MCF 10A (cell line): Measurements from ENCODE around the gene P2RX1. TPM values are rescaled to one million over a fixed set of nuclear protein-coding genes. Genes with fewer than 3 reads are reported as not detected.

ENCODE experiments used
- BruUV-seq: library from RNA; stranded (reverse); fragments of 400-500 nt; replicated peaks from 2 replicates; lab custom pipeline; 2021; lab: Mats Ljungman, UMichigan
- CTCF ChIA-PET: fragments of 300-600 bp; sonication (Branson Sonifier 250); formaldehyde crosslinking; extraction: SDS; loops from one replicate; lab custom pipeline; 2021; ENCODE audit warnings: antibody characterized with exemption, inconsistent platforms; lab: Yijun Ruan, JAX
- POLR2A ChIA-PET: fragments of 300-600, 350-650 bp; sonication (Branson Sonifier 250); formaldehyde crosslinking; extraction: SDS; loops from one replicate; lab custom pipeline; 2020; ENCODE audit warnings: antibody characterized with exemption, inconsistent platforms; lab: Yijun Ruan, JAX
- DNase-seq: peaks from one replicate; pipeline ENCODE4 v3.0.0-alpha.2; 2018; ENCODE audit not compliant: unreplicated experiment
- H3K27ac Mint-ChIP-seq: one replicate; pipeline ENCODE4 v1.8.0; 2022; ENCODE audit warnings: mild to moderate bottlenecking, low read depth, mixed read lengths; ENCODE audit not compliant: unreplicated experiment
- H3K27me3 Mint-ChIP-seq: one replicate; pipeline ENCODE4 v1.8.0; 2022; ENCODE audit warnings: mixed read lengths; ENCODE audit not compliant: insufficient read depth, unreplicated experiment
- H3K36me3 Mint-ChIP-seq: one replicate; pipeline ENCODE4 v1.8.0; 2022; ENCODE audit warnings: mild to moderate bottlenecking, moderate library complexity, mixed read lengths; ENCODE audit not compliant: insufficient read depth, unreplicated experiment
- H3K4me1 Mint-ChIP-seq: one replicate; pipeline ENCODE4 v1.8.0; 2022; ENCODE audit warnings: mixed read lengths; ENCODE audit not compliant: insufficient read depth, unreplicated experiment
- H3K4me3 Mint-ChIP-seq: one replicate; pipeline ENCODE4 v1.8.0; 2022; ENCODE audit warnings: mild to moderate bottlenecking, moderate library complexity, mixed read lengths; ENCODE audit not compliant: unreplicated experiment
- H3K9me3 Mint-ChIP-seq: one replicate; pipeline ENCODE4 v1.8.0; 2022; ENCODE audit warnings: mixed read lengths; ENCODE audit not compliant: unreplicated experiment
- intact Hi-C: fragments of 100-400 bp; cut with micrococcal nuclease; formaldehyde crosslinking; loops from 2 replicates; pipeline ENCODE4 v1.14.1; 2022
- total RNA-seq: library from RNA; stranded (reverse); gene quantifications from 2 replicates; pipeline ENCODE4 v1.2.3, GENCODE V29; 2022
- TF ChIP-seq, protein P1 (sequence below): fragments of 200-600 bp; IDR thresholded peaks from one replicate; pipeline ENCODE4 v1.8.0; 2022; ENCODE audit warnings: antibody characterized with exemption, mild to moderate bottlenecking; ENCODE audit not compliant: unreplicated experiment

P2RX1 gene
- total RNA-seq, 1 experiment from 2014 or later, result not detected

DNA sequence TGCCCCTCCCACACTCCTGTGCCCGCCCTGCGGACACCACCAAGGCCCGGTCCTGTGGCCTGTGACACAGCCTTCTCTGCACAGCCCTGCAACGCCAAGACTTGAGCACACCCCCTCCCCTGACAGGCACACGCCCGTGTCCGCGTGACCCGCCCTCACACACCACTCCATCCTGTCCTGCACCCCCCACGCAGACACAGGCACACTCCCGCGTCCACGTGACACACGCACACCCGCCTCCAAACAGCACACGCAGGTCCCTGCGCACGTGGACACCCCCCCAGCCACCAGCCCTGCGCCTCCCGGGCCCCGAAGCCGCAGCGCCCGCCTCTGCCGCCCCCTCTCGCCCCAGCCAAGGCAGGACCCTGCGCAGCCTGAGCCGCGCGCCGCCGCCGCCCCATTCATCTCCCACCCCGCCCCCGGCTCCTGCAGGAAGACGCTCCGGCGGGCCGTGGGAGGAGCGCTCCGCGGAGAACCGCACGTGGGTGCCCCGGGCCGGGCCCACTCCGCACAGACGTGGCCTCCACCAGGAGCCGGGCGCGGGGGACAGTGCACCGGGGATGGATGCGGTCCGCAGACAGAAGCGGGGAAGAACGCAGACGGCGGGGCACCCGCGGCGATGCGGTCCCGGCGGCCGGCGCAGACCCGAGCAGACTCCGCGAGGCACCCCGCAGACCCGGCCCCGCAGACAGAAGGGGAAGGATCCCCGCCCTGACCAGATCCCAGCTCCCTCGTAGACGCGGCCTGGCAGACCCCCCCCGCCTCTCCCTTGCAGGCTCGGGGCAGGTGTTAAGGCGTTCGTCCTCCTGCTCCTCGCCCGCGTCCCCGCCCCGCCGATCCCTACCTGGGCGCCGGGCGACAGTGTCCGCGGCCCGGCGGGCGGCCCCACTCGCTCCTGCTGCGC is 23.9 kb downstream of the P2RX1 start:
- Mint-ChIP-seq H3K27me3 (no peaks in the 10 kb centered on the region), H3K9me3 (no peaks in the 10 kb centered on the region), H3K4me1 (peaks cover 46% of the 10 kb centered on the region), H3K4me3 (peak overlapping the region; percentile 72), H3K36me3 (peaks cover 10% of the 10 kb centered on the region), H3K27ac (no peak overlapping the region)
- intact Hi-C loops, result no loop called here
- BruUV-seq, result no TSS peak
- CTCF ChIA-PET, result interaction anchor here (3.0 kb wide), 1 partner anchor 21 kb away, joined by 20 read pairs; no protein-coding TSS in a partner anchor
- POLR2A ChIA-PET, result interaction anchor here (0.6 to 1.9 kb wide), 4 partner anchors 9 to 665 kb away, joined by 3 to 4 read pairs (median 3); partner anchors contain the start of gene HASPIN
- DNase-seq, result peak; percentile 54
- TF ChIP-seq, protein P1, sequence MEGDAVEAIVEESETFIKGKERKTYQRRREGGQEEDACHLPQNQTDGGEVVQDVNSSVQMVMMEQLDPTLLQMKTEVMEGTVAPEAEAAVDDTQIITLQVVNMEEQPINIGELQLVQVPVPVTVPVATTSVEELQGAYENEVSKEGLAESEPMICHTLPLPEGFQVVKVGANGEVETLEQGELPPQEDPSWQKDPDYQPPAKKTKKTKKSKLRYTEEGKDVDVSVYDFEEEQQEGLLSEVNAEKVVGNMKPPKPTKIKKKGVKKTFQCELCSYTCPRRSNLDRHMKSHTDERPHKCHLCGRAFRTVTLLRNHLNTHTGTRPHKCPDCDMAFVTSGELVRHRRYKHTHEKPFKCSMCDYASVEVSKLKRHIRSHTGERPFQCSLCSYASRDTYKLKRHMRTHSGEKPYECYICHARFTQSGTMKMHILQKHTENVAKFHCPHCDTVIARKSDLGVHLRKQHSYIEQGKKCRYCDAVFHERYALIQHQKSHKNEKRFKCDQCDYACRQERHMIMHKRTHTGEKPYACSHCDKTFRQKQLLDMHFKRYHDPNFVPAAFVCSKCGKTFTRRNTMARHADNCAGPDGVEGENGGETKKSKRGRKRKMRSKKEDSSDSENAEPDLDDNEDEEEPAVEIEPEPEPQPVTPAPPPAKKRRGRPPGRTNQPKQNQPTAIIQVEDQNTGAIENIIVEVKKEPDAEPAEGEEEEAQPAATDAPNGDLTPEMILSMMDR, result no peak

DNA sequence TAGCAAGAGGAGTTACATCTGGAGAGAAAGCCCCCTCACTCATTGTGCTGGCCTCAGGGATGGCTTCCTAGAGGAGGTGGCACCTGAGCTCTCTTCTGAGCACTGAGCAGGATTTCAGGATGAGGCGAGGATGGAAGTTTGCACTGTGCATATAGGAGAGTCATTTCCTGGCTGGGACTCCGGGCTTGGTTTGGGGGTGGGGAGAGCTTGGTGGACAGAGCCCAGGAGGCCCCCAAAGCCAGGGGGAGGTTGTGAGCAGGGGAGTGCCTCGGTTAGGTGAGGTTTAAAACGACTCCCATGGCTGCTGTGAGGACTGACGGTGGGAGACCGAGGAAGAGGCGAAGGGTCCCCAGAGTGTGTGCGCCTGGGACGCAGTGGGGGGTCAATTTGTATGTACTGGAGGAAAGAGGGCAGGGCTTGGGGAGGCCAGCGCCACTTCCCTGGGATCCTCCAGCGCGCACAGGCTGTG is 24.6 kb downstream of the P2RX1 start:
- no peaks in the 10 kb centered on the region for H3K9me3 Mint-ChIP-seq
- POLR2A ChIA-PET, result interaction anchor here (1.9 kb wide), 1 partner anchor 10 kb away, joined by 4 read pairs; no protein-coding TSS in a partner anchor
- no TSS peak for BruUV-seq
- intact Hi-C loops, result no loop called here
- no peaks in the 10 kb centered on the region for H3K27me3 Mint-ChIP-seq
- TF ChIP-seq, protein P1, result no peak
- H3K4me1 Mint-ChIP-seq, result peaks cover 51% of the 10 kb centered on the region
- no peak overlapping the region for H3K27ac Mint-ChIP-seq
- peak overlapping the region; percentile 72 for H3K4me3 Mint-ChIP-seq
- no peak for DNase-seq
- peaks cover 12% of the 10 kb centered on the region for H3K36me3 Mint-ChIP-seq
- CTCF ChIA-PET, result no interaction called here

GRCh38 chr17:3890878-3891219 is 25.4 kb downstream of the P2RX1 start:
- Mint-ChIP-seq H3K27ac (no peak overlapping the region), H3K4me1 (peaks cover 51% of the 10 kb centered on the region), H3K9me3 (no peaks in the 10 kb centered on the region), H3K4me3 (peak overlapping the region; percentile 72), H3K36me3 (peaks cover 12% of the 10 kb centered on the region), H3K27me3 (no peaks in the 10 kb centered on the region)
- intact Hi-C loops, result no loop called here
- BruUV-seq, result no TSS peak
- DNase-seq, result no peak
- TF ChIP-seq, protein P1, result no peak
- CTCF ChIA-PET, result interaction anchor here (0.7 kb wide), 2 partner anchors 23 to 46 kb away, joined by 3 to 4 read pairs; no protein-coding TSS in a partner anchor
- POLR2A ChIA-PET, result interaction anchor here (0.6 to 1.4 kb wide), 9 partner anchors 10 to 1834 kb away, joined by 3 to 10 read pairs (median 3); partner anchors contain the start of genes CYB5D2 and ZZEF1
